HEK293 (cell line): ENCODE measurements around the gene HGS.

Experiments used
- BCL11A ChIP-seq: fragments of 450-650 bp; formaldehyde crosslinking; IDR thresholded peaks from 2 replicates; pipeline ENCODE4 v1.5.1; 2016; ENCODE audit warnings: low read depth, missing biosample characterization, missing genetic modification characterization
- HOXC10 ChIP-seq: sonication (generic); formaldehyde crosslinking; IDR thresholded peaks from 2 replicates; pipeline ENCODE4 v1.8.1; 2023; ENCODE audit warnings: mild to moderate bottlenecking, missing genetic modification reagents
- ZBTB20 ChIP-seq: fragments of 450-650 bp; formaldehyde crosslinking; IDR thresholded peaks from 2 replicates; pipeline ENCODE4 v1.5.1; 2016; ENCODE audit warnings: missing biosample characterization, missing genetic modification characterization
- ZBTB7A ChIP-seq: fragments of 450-650 bp; formaldehyde crosslinking; IDR thresholded peaks from 2 replicates; pipeline ENCODE4 v1.5.1; 2016; ENCODE audit warnings: low read depth, missing biosample characterization, missing genetic modification characterization
- ZEB2 ChIP-seq: fragments of 450-650 bp; formaldehyde crosslinking; IDR thresholded peaks from 2 replicates; pipeline ENCODE4 v1.5.1; 2016; ENCODE audit warnings: missing biosample characterization, missing genetic modification characterization
- ZFHX2 ChIP-seq: fragments of 450-650 bp; formaldehyde crosslinking; conservative IDR thresholded peaks from 2 replicates; pipeline ENCODE4 v1.5.1; 2016; ENCODE audit warnings: missing biosample characterization, missing genetic modification characterization
- ZNF184 ChIP-seq: fragments of 450-650 bp; IDR thresholded peaks from 2 replicates; pipeline ENCODE4 v1.5.1; 2018; ENCODE audit warnings: missing biosample characterization, mild to moderate bottlenecking, missing genetic modification characterization
- ZNF221 ChIP-seq: fragments of 450-650 bp; formaldehyde crosslinking; IDR thresholded peaks from 2 replicates; pipeline ENCODE4 v1.5.1; 2017; ENCODE audit warnings: missing biosample characterization, missing genetic modification characterization, borderline replicate concordance
- ZNF23 ChIP-seq: fragments of 450-650 bp; formaldehyde crosslinking; IDR thresholded peaks from 2 replicates; pipeline ENCODE4 v1.5.1; 2016; ENCODE audit warnings: missing biosample characterization, missing genetic modification characterization, borderline replicate concordance
- ZNF341 ChIP-seq: fragments of 450-650 bp; formaldehyde crosslinking; IDR thresholded peaks from 2 replicates; pipeline ENCODE4; 2016; ENCODE audit warnings: low read depth, missing biosample characterization, missing genetic modification characterization
- ZNF350 ChIP-seq: fragments of 450-650 bp; formaldehyde crosslinking; IDR thresholded peaks from 2 replicates; pipeline ENCODE4 v1.5.0; 2017; ENCODE audit warnings: missing biosample characterization, mild to moderate bottlenecking, missing genetic modification characterization
- ZNF354C ChIP-seq: fragments of 450-650 bp; formaldehyde crosslinking; IDR thresholded peaks from 2 replicates; pipeline ENCODE4 v1.5.1; 2016; ENCODE audit warnings: missing biosample characterization, missing genetic modification characterization, low read depth, borderline replicate concordance
- ZNF391 ChIP-seq: fragments of 450-650 bp; formaldehyde crosslinking; IDR thresholded peaks from 2 replicates; pipeline ENCODE4 v1.5.1; 2016; ENCODE audit warnings: low read depth, missing biosample characterization, missing genetic modification characterization, borderline replicate concordance
- ZNF416 ChIP-seq: fragments of 450-650 bp; formaldehyde crosslinking; IDR thresholded peaks from 2 replicates; pipeline ENCODE4 v1.5.1; 2016; ENCODE audit warnings: missing biosample characterization, missing genetic modification characterization
- ZNF426 ChIP-seq: fragments of 450-650 bp; formaldehyde crosslinking; IDR thresholded peaks from 2 replicates; pipeline ENCODE4 v1.5.1; 2017; ENCODE audit warnings: missing biosample characterization, missing genetic modification characterization, mild to moderate bottlenecking, inconsistent platforms, moderate library complexity
- ZNF510 ChIP-seq: fragments of 450-650 bp; formaldehyde crosslinking; IDR thresholded peaks from 2 replicates; pipeline ENCODE4 v1.5.1; 2018; ENCODE audit warnings: mild to moderate bottlenecking, missing genetic modification characterization, missing biosample characterization; ENCODE audit not compliant: insufficient replicate concordance
- ZNF514 ChIP-seq: fragments of 450-650 bp; formaldehyde crosslinking; IDR thresholded peaks from 2 replicates; pipeline ENCODE4 v1.5.1; 2016; ENCODE audit warnings: missing biosample characterization, missing genetic modification characterization
- ZNF544 ChIP-seq: fragments of 450-650 bp; formaldehyde crosslinking; IDR thresholded peaks from 2 replicates; pipeline ENCODE4 v1.5.0; 2017; ENCODE audit warnings: missing biosample characterization, missing genetic modification characterization
- ZNF548 ChIP-seq: fragments of 450-650 bp; formaldehyde crosslinking; IDR thresholded peaks from 2 replicates; pipeline ENCODE4 v1.5.1; 2016; ENCODE audit warnings: missing biosample characterization, missing genetic modification characterization
- ZNF555 ChIP-seq: fragments of 450-650 bp; formaldehyde crosslinking; conservative IDR thresholded peaks from 2 replicates; pipeline ENCODE4 v1.5.1; 2017; ENCODE audit warnings: missing biosample characterization, mild to moderate bottlenecking, missing genetic modification characterization, inconsistent platforms
- ZNF561 ChIP-seq: fragments of 450-650 bp; IDR thresholded peaks from 2 replicates; pipeline ENCODE4 v1.5.1; 2018; ENCODE audit warnings: missing biosample characterization, missing genetic modification characterization, borderline replicate concordance
- ZNF571 ChIP-seq: fragments of 450-650 bp; formaldehyde crosslinking; IDR thresholded peaks from 2 replicates; pipeline ENCODE4 v1.5.0; 2017; ENCODE audit warnings: missing biosample characterization, missing genetic modification characterization
- ZNF585B ChIP-seq: fragments of 450-650 bp; formaldehyde crosslinking; IDR thresholded peaks from 2 replicates; pipeline ENCODE4 v1.5.1; 2016; ENCODE audit warnings: missing biosample characterization, missing genetic modification characterization
- ZNF596 ChIP-seq: fragments of 450-650 bp; IDR thresholded peaks from 2 replicates; pipeline ENCODE4 v1.5.0; 2018; ENCODE audit warnings: missing biosample characterization, mild to moderate bottlenecking, missing genetic modification characterization, moderate library complexity
- ZNF776 ChIP-seq: fragments of 450-650 bp; formaldehyde crosslinking; IDR thresholded peaks from 2 replicates; pipeline ENCODE4 v1.5.0; 2017; ENCODE audit warnings: missing biosample characterization, missing genetic modification characterization, borderline replicate concordance
- ZNF777 ChIP-seq: fragments of 450-650 bp; formaldehyde crosslinking; IDR thresholded peaks from 2 replicates; pipeline ENCODE4 v1.5.1; 2017; ENCODE audit warnings: missing biosample characterization, missing genetic modification characterization, borderline replicate concordance
- ZNF791 ChIP-seq: fragments of 450-650 bp; formaldehyde crosslinking; IDR thresholded peaks from 2 replicates; pipeline ENCODE4 v1.5.1; 2016; ENCODE audit warnings: missing biosample characterization, missing genetic modification characterization
- ZNF837 ChIP-seq: fragments of 450-650 bp; formaldehyde crosslinking; IDR thresholded peaks from 2 replicates; pipeline ENCODE4 v1.5.1; 2016; ENCODE audit warnings: missing biosample characterization, missing genetic modification characterization
- ZSCAN16 ChIP-seq: fragments of 450-650 bp; formaldehyde crosslinking; IDR thresholded peaks from 2 replicates; pipeline ENCODE4 v1.5.1; 2016; ENCODE audit warnings: missing biosample characterization, missing genetic modification characterization
- TF ChIP-seq, protein P1 (sequence below): fragments of 450-650 bp; formaldehyde crosslinking; IDR thresholded peaks from 2 replicates; pipeline ENCODE4 v1.5.1; 2016; ENCODE audit warnings: missing biosample characterization, missing genetic modification characterization, borderline replicate concordance
- TF ChIP-seq, protein P2 (sequence below): fragments of 450-650 bp; formaldehyde crosslinking; IDR thresholded peaks from 2 replicates; pipeline ENCODE4 v1.5.1; 2017; ENCODE audit warnings: missing biosample characterization, missing genetic modification characterization
- TF ChIP-seq, protein P3 (sequence below): fragments of 450-650 bp; formaldehyde crosslinking; IDR thresholded peaks from 2 replicates; pipeline ENCODE4 v1.5.1; 2016; ENCODE audit warnings: missing biosample characterization, missing genetic modification characterization
- TF ChIP-seq, protein P4 (sequence below): IDR thresholded peaks from 2 replicates; pipeline ENCODE4 v1.6.1; 2011; ENCODE audit warnings: mild to moderate bottlenecking, low read depth, low read length, borderline replicate concordance

The HGS gene

DNA sequence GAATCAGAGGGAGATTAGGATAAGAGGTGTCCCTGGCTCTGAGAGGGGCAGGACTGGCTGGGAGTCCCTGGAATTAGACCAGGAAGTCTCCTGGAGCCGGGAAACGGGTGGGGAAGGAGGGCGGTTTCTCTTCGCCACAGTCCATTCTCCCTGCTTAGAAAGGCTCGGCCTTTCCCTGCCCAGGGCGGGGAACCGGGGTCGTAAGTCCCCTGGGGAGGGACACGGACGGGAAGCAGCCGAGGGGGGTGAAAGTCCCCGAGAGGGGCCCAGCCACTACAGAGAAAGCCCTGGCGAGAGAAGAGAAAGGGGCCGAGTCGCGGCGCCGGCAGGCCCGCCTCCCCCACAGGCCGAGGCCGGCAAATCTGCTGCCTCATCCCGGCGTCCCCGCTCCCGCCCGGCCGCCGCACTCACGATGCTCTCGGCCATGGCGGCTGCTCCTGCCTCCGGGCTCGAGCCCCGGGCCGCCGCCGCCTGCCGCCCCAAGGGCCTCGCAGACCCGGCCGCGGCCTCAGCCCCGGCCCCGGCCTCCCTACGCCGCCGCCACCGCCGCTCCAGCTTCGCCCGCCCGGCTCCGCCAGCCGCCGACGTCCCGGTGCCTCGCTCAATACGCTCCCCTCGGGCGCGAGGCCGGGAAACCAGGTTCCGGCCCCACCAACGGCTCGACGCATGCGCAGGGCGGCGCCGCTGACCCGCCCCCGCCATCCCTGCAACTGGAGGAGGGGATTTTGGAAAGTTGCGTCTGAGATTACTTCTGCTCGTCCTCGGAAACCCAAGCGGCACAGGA, 47.1 kb upstream of the HGS start, which contains the start of the genes NPLOC4 and TSPAN10 (continued):
- TF ChIP-seq ZBTB20 (0 out of 2 replicates have a peak, but pooled peaks have one; percentile 34), ZNF548 (tag by site-specific recombination) (no peak), ZNF596 (tag by site-specific recombination) (peak; percentile 51; the same call in 1 of the 2 replicates), ZNF561 (tag by site-specific recombination) (peak; percentile 77; the same call in 1 of the 2 replicates), ZNF416 (tag by site-specific recombination) (no peak), BCL11A (tag by site-specific recombination) (no peak), ZNF544 (no peak), ZNF341 (tag by site-specific recombination) (peak; percentile 44; the same call in 1 of the 2 replicates), ZEB2 (tag by site-specific recombination) (no peak; the same call in 1 of the 2 replicates), ZNF354C (no peak), ZNF555 (tag by site-specific recombination) (no peak), ZNF184 (tag by site-specific recombination) (peak; percentile 66; the same call in 1 of the 2 replicates), ZNF350 (tag by site-specific recombination) (no peak), ZNF426 (no peak), ZNF514 (tag by site-specific recombination) (no peak), ZSCAN16 (tag by site-specific recombination) (no peak), ZBTB7A (no peak), ZNF585B (no peak), ZNF571 (tag by site-specific recombination) (no peak), ZNF791 (tag by site-specific recombination) (no peak), ZNF777 (tag by site-specific recombination) (no peak), ZNF23 (tag by site-specific recombination) (no peak), ZNF221 (tag by site-specific recombination) (no peak), ZNF776 (tag by site-specific recombination) (no peak), ZNF391 (tag by site-specific recombination) (peak; percentile 22; the same call in 1 of the 2 replicates), HOXC10 (CRISPR knock-in tag) (no peak), ZNF510 (no peak), ZNF837 (no peak), ZFHX2 (tag by site-specific recombination) (peak; percentile 91)
- TF ChIP-seq, protein P1, sequence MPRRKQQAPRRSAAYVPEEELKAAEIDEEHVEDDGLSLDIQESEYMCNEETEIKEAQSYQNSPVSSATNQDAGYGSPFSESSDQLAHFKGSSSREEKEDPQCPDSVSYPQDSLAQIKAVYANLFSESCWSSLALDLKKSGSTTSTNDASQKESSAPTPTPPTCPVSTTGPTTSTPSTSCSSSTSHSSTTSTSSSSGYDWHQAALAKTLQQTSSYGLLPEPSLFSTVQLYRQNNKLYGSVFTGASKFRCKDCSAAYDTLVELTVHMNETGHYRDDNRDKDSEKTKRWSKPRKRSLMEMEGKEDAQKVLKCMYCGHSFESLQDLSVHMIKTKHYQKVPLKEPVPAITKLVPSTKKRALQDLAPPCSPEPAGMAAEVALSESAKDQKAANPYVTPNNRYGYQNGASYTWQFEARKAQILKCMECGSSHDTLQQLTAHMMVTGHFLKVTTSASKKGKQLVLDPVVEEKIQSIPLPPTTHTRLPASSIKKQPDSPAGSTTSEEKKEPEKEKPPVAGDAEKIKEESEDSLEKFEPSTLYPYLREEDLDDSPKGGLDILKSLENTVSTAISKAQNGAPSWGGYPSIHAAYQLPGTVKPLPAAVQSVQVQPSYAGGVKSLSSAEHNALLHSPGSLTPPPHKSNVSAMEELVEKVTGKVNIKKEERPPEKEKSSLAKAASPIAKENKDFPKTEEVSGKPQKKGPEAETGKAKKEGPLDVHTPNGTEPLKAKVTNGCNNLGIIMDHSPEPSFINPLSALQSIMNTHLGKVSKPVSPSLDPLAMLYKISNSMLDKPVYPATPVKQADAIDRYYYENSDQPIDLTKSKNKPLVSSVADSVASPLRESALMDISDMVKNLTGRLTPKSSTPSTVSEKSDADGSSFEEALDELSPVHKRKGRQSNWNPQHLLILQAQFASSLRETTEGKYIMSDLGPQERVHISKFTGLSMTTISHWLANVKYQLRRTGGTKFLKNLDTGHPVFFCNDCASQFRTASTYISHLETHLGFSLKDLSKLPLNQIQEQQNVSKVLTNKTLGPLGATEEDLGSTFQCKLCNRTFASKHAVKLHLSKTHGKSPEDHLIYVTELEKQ: no peak
- TF ChIP-seq, protein P2, sequence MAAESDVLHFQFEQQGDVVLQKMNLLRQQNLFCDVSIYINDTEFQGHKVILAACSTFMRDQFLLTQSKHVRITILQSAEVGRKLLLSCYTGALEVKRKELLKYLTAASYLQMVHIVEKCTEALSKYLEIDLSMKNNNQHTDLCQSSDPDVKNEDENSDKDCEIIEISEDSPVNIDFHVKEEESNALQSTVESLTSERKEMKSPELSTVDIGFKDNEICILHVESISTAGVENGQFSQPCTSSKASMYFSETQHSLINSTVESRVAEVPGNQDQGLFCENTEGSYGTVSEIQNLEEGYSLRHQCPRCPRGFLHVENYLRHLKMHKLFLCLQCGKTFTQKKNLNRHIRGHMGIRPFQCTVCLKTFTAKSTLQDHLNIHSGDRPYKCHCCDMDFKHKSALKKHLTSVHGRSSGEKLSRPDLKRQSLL: 0 out of 2 replicates have a peak, but pooled peaks have one; percentile 12
- TF ChIP-seq, protein P3, sequence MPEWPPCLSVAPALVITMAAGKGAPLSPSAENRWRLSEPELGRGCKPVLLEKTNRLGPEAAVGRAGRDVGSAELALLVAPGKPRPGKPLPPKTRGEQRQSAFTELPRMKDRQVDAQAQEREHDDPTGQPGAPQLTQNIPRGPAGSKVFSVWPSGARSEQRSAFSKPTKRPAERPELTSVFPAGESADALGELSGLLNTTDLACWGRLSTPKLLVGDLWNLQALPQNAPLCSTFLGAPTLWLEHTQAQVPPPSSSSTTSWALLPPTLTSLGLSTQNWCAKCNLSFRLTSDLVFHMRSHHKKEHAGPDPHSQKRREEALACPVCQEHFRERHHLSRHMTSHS (tag by site-specific recombination): no peak
- TF ChIP-seq, protein P4, sequence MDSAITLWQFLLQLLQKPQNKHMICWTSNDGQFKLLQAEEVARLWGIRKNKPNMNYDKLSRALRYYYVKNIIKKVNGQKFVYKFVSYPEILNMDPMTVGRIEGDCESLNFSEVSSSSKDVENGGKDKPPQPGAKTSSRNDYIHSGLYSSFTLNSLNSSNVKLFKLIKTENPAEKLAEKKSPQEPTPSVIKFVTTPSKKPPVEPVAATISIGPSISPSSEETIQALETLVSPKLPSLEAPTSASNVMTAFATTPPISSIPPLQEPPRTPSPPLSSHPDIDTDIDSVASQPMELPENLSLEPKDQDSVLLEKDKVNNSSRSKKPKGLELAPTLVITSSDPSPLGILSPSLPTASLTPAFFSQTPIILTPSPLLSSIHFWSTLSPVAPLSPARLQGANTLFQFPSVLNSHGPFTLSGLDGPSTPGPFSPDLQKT: no peak
